Measurements from ENCODE around the gene GOLGA8B.

DNA sequence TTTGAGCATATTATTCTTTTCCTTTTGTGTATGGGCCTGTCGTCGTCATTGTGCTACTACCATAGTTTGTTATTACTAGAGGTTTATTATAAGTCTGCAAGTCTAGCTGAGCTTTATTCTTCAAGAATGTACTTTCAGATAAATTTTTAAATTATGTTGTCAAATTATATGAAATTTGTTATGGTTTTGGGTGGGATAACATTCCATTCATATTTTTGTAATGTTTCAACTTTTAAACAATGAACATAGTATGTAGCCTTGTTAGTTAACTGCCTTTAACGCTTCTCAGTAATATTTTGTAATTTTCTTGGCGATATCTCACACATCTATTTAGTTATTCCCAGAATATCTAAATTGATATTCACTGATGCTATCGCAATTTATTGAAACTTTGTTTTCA lies 41.6 kb upstream of the GOLGA8B start:
- TF ChIP-seq, protein P1, sequence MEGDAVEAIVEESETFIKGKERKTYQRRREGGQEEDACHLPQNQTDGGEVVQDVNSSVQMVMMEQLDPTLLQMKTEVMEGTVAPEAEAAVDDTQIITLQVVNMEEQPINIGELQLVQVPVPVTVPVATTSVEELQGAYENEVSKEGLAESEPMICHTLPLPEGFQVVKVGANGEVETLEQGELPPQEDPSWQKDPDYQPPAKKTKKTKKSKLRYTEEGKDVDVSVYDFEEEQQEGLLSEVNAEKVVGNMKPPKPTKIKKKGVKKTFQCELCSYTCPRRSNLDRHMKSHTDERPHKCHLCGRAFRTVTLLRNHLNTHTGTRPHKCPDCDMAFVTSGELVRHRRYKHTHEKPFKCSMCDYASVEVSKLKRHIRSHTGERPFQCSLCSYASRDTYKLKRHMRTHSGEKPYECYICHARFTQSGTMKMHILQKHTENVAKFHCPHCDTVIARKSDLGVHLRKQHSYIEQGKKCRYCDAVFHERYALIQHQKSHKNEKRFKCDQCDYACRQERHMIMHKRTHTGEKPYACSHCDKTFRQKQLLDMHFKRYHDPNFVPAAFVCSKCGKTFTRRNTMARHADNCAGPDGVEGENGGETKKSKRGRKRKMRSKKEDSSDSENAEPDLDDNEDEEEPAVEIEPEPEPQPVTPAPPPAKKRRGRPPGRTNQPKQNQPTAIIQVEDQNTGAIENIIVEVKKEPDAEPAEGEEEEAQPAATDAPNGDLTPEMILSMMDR (IDR thresholded peaks at IDR 0.05), result no peak
- TF ChIP-seq POLR2A (IDR thresholded peaks at IDR 0.05), result no peak
- TF ChIP-seq EP300 (IDR thresholded peaks at IDR 0.05), result no peak
- TF ChIP-seq POLR2AphosphoS5 (IDR thresholded peaks at IDR 0.05), result no peak

Measured in suprapubic skin (tissue), 4 donors.